Prostate gland (tissue), 2 donors: ENCODE measurements around the gene ZFP36L1. TPM values are rescaled to one million over a fixed set of nuclear protein-coding genes. Genes with fewer than 3 reads are reported as not detected.
A peak's percentile ranks its signal among the peaks of the same experiment; 100 is the strongest.

Experiments used
- DNase-seq: peaks from one replicate; pipeline ENCODE4 v3.0.0-alpha.2; 2019; ENCODE audit warnings: low spot score
- H3K27ac ChIP-seq, 2 donors: fragments of 200-600 bp; sonication (generic); 2 replicates each; pipeline ENCODE4 v1.5.1; 2017 to 2019
- H3K27me3 ChIP-seq: fragments of 200-600 bp; sonication (generic); replicated peaks from 2 replicates; pipeline ENCODE4 v1.5.1; 2019; ENCODE audit not compliant: insufficient read depth
- H3K36me3 ChIP-seq, 2 donors: fragments of 200-600 bp; sonication (generic); 1 replicate in 1 of 2; 2 replicates in 1 of 2; pipeline versions ENCODE4 v1.5.1 to v1.8.1; 2017 to 2019
- H3K4me1 ChIP-seq: fragments of 200-600 bp; sonication (generic); replicated peaks from 2 replicates; pipeline ENCODE4 v1.5.1; 2019
- H3K4me3 ChIP-seq, 2 donors: fragments of 200-600 bp; sonication (generic); 2 replicates each; pipeline ENCODE4 v1.5.1; 2017 to 2019
- H3K9me3 ChIP-seq: fragments of 200-600 bp; sonication (generic); 2 replicates; pipeline ENCODE4 v1.5.1; 2017
- POLR2A ChIP-seq: fragments of 450-650 bp; IDR thresholded peaks from one replicate; pipeline ENCODE4 v1.6.1; 2016; ENCODE audit warnings: antibody characterized with exemption, mild to moderate bottlenecking
- POLR2AphosphoS5 ChIP-seq: sonication (generic); formaldehyde crosslinking; IDR thresholded peaks from one replicate; pipeline ENCODE4 v1.6.1; 2017; ENCODE audit warnings: antibody characterized with exemption
- WGBS: methylation state at CpG from one replicate; pipeline ENCODE4 v1.1.5; 2018; 5-methylcytosine and 5-hydroxymethylcytosine counted together
- intact Hi-C: fragments of 100-400 bp; cut with DNase I; formaldehyde crosslinking; loops from one replicate; pipeline ENCODE4 v1.14.2; 2022
- total RNA-seq, 2 donors: library from RNA; depleted of rRNA; stranded (reverse); fragments of >200 nt; gene quantifications; one replicate each; pipeline ENCODE4 v1.1.0, GENCODE V29; 2016
- TF ChIP-seq, protein P1 (sequence below), 4 experiments: fragments of 200-600 bp in 2 of 4; fragments of 450-650 bp in 2 of 4; sonication (generic) in 2 of 4; IDR thresholded peaks; 1 replicate in 3 of 4; 2 replicates in 1 of 4; pipeline ENCODE4 v1.5.1; 2016 to 2019; ENCODE audit warnings: antibody characterized with exemption in 4 of 4, mild to moderate bottlenecking in 2 of 4, moderate library complexity in 2 of 4

Gene ZFP36L1
- total RNA-seq, 2 donors from 2014 or later, result 359 to 556 TPM

DNA sequence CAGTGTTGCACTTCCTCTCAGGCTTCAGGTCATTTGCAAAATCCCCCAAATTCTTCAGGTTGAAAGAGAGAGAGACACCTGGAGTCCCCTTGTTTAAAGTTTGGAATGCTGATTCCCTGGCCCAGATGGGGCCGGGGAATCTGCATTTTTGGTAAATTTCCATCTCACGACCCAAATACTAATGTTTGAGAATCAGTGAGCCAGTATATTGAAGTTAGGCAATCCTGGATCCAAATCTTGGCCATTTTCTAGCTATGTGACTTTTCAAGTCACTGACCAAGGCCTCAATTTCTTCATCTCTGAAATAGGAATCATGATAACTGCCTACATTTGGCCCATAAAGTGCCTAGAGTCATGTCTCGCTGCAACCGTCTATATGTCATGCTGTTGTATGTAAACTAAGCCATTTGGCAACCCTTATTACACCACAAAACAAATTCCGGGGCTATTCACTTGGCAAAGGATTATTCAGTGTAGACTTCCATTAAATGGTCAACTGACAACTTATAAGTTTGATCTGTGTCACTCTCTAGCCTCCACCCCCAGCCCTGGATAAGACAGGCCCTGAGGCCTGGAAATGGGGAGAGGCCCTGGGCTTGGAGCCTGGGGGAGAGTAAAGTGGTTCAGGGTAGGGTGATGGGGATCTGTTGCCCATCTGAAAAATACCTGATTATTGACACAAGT is 3.7 kb upstream of the ZFP36L1 start:
- 56% methylated on average over 5 of the region's 5 CpGs for WGBS
- TF ChIP-seq POLR2AphosphoS5 (no peak), POLR2A (no peak)
- TF ChIP-seq, protein P1, sequence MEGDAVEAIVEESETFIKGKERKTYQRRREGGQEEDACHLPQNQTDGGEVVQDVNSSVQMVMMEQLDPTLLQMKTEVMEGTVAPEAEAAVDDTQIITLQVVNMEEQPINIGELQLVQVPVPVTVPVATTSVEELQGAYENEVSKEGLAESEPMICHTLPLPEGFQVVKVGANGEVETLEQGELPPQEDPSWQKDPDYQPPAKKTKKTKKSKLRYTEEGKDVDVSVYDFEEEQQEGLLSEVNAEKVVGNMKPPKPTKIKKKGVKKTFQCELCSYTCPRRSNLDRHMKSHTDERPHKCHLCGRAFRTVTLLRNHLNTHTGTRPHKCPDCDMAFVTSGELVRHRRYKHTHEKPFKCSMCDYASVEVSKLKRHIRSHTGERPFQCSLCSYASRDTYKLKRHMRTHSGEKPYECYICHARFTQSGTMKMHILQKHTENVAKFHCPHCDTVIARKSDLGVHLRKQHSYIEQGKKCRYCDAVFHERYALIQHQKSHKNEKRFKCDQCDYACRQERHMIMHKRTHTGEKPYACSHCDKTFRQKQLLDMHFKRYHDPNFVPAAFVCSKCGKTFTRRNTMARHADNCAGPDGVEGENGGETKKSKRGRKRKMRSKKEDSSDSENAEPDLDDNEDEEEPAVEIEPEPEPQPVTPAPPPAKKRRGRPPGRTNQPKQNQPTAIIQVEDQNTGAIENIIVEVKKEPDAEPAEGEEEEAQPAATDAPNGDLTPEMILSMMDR (IDR thresholded peaks at IDR 0.05), result no peak
- Histone ChIP-seq H3K27me3 (no peaks in the 10 kb centered on the region), H3K27ac (peak overlapping the region; percentile 99 to 100), H3K4me3 (peak overlapping the region; percentile 86 to 94), H3K4me1 (no peaks in the 10 kb centered on the region), H3K36me3 (no peaks in the 10 kb centered on the region), H3K9me3 (no peaks in the 10 kb centered on the region)
- intact Hi-C loops, result loop anchor here (5.0 kb wide), 1 partner anchor 654 kb away; no protein-coding TSS in a partner anchor
- DNase-seq, result no peak

GRCh38 chr14:68795597-68796417 is 2.9 kb upstream of the ZFP36L1 start:
- intact Hi-C loops, result loop anchor here (5.0 kb wide), 1 partner anchor 654 kb away; no protein-coding TSS in a partner anchor

DNA sequence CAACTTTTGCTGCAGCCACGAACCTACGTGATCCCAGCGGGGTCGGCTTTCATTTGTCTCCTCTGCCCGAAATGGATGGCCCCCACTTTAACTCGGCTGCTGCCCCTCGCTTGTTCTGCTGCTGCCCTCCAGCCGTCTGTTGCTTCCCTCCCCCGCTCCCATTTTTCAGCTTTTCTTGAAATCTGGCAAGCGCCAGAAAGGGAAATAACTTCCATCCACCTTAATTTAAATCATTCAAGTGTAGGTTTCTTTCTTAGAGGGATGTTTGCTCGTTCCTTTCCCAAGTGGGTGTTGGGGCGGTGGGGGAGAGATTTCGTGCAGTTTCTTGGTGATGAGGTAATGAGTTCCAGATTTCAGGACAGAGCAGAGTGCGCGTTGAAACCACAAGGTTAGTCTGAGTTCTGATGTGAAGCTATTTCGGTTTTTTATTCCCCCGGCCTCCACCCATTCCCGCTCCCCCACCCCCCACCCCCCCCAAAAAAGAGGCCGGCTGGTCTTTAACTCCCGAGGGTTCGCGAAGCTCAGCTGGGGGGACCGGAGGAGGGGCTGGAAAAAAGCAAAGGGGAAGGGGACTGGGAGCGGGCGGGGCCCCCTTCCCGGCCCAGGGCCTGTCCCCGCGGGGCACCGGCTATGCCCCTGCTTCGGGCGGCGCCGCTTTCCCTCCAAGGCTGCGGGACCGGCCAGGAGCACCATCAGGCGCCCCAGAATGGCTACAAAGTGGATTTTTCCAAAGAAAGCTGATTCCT is 2.2 kb upstream of the ZFP36L1 start:
- peaks cover under 1 to 3% of the 10 kb centered on the region in 2 donors for H3K36me3 ChIP-seq
- peak overlapping the region; percentile 86 to 94 for H3K4me3 ChIP-seq
- WGBS, result under 1% methylated on average over 36 of the region's 36 CpGs
- peak overlapping the region; percentile 99 to 100 for H3K27ac ChIP-seq
- no peaks in the 10 kb centered on the region for H3K9me3 ChIP-seq
- intact Hi-C loops, result loop anchor here (5.0 kb wide), 3 partner anchors 248 to 653 kb away; no protein-coding TSS in a partner anchor
- H3K27me3 ChIP-seq, result no peaks in the 10 kb centered on the region
- H3K4me1 ChIP-seq, result no peaks in the 10 kb centered on the region
- peak; percentile 44 for DNase-seq
- TF ChIP-seq POLR2A (no peak), POLR2AphosphoS5 (no peak)
- TF ChIP-seq, protein P1 (IDR thresholded peaks at IDR 0.05), result no peak

More at GRCh38 chr14:68795597-68796417, 2.9 kb upstream of the ZFP36L1 start:
- Histone ChIP-seq H3K36me3 (no peaks in the 10 kb centered on the region), H3K4me3 (peak overlapping the region; percentile 86 to 94), H3K4me1 (no peaks in the 10 kb centered on the region), H3K27ac (peak overlapping the region; percentile 99 to 100), H3K9me3 (no peaks in the 10 kb centered on the region), H3K27me3 (no peaks in the 10 kb centered on the region)
- TF ChIP-seq, protein P1 (IDR thresholded peaks at IDR 0.05), result peak; percentile 76 to 98 (median 90)
- TF ChIP-seq POLR2A (peak; percentile 77), POLR2AphosphoS5 (peak; percentile 77)
- WGBS, result 1% methylated on average over 57 of the region's 70 CpGs
- DNase-seq, result peak; percentile 78

DNA sequence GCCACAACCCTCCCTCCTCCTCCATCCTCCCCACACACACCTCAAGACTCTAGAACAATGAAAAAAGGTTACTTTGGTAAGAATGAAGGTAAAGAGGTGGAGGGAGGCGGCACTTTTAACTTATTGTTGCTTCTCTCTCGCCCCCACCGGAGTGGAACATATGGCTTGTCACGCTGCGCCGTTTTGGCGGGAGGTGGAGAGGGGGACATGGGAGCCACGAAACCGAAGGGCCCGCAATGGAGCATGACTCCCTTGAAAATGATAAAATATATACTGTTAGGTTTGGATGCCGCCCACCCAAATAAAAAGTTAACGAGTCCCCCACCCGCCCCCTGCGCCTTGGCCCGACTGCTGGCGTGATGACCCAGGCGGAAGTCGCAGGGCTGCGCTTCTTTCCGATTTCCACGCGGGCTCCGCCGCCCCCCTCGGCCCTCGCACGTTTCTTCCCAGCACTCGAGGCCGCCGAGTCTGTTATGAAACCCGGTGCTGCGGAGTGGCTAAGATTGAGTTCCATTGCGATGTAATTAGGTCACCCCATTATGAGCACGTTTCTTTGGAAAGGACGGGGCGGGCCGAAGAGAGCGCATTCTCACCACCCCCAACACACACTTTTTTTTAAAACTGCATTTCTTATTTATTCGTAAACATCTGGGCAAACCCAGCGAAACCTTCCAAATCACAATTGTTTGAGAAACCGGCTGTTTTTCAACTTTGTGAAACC is 1.4 kb upstream of the ZFP36L1 start:
- DNase-seq, result peak; percentile 85
- peak; percentile 84 for TF ChIP-seq POLR2AphosphoS5
- TF ChIP-seq, protein P1 (IDR thresholded peaks at IDR 0.05), result no peak
- TF ChIP-seq POLR2A, result peak; percentile 35
- Histone ChIP-seq H3K36me3 (peaks cover 7 to 11% of the 10 kb centered on the region in 2 donors), H3K4me3 (peak overlapping the region; percentile 86 to 94), H3K9me3 (no peaks in the 10 kb centered on the region), H3K27me3 (no peaks in the 10 kb centered on the region), H3K4me1 (no peaks in the 10 kb centered on the region), H3K27ac (peak overlapping the region; percentile 99 to 100)
- WGBS, result under 1% methylated on average over 41 of the region's 41 CpGs
- intact Hi-C loops, result loop anchor here (5.0 kb wide), 2 partner anchors 247 to 267 kb away; no protein-coding TSS in a partner anchor
